Measurements from ENCODE around the gene TASOR.

Gene TASOR

GRCh38 chr3:56677286-56677685 lies 5.8 kb downstream of the TASOR start:
- DNase-seq = no peak
- Histone ChIP-seq H3K79me2 (ENCODE audit: low read length) (peaks cover 41% of the 10 kb centered on the region), H3K9me3 (replicated peaks; ENCODE audit: insufficient read depth, low read length) (no peaks in the 10 kb centered on the region), H3K9me2 (replicated peaks; ENCODE audit: insufficient read depth, low read length) (no peaks in the 10 kb centered on the region), H3K4me3 (ENCODE audit: low read length) (no peak overlapping the region), H3K36me3 (replicated peaks; ENCODE audit: insufficient read depth, low read length) (no peaks in the 10 kb centered on the region; the same call in 1 of the 2 replicates), H3F3A (ENCODE audit: insufficient read depth, low read length) (no peaks in the 10 kb centered on the region), H3K4me2 (ENCODE audit: low read depth, low read length) (no peak overlapping the region), H3K27me3 (replicated peaks; ENCODE audit: insufficient read depth, low read length) (no peaks in the 10 kb centered on the region), H4K20me1 (ENCODE audit: insufficient read depth, low read length) (no peaks in the 10 kb centered on the region), H3K9ac (ENCODE audit: low read length) (no peak overlapping the region), H3K4me1 (ENCODE audit: low read length) (peaks cover 14% of the 10 kb centered on the region), H2AFZ (ENCODE audit: low read length) (no peak overlapping the region), H3K27ac (ENCODE audit: low read length) (no peak overlapping the region)
- TF ChIP-seq EZH2 (optimal IDR thresholded peaks at IDR 0.05; ENCODE audit: low read depth, low read length) = no peak
- TF ChIP-seq EZH2phosphoT487 (IDR thresholded peaks at IDR 0.05; ENCODE audit: low read length) = no peak
- no peak for TF ChIP-seq CTCF (IDR thresholded peaks at IDR 0.05; ENCODE audit: low read length)

- no peak for DNase-seq
- no peaks in the 10 kb centered on the region; the same call in 1 of the 2 replicates for H3K36me3 ChIP-seq (replicated peaks; ENCODE audit: insufficient read depth, low read length)
- H3K79me2 ChIP-seq (ENCODE audit: low read length) = peaks cover 8% of the 10 kb centered on the region; the same call in 1 of the 2 replicates
- H3K4me3 ChIP-seq (ENCODE audit: low read length) = no peak overlapping the region
- H3K4me1 ChIP-seq (ENCODE audit: low read length) = no peaks in the 10 kb centered on the region
- TF ChIP-seq CTCF (IDR thresholded peaks at IDR 0.05; ENCODE audit: low read length) = no peak
- no peak for TF ChIP-seq EZH2 (optimal IDR thresholded peaks at IDR 0.05; ENCODE audit: low read depth, low read length)
- TF ChIP-seq EZH2phosphoT487 (IDR thresholded peaks at IDR 0.05; ENCODE audit: low read length) = no peak
- no peak overlapping the region for H3K9ac ChIP-seq (ENCODE audit: low read length)
- no peaks in the 10 kb centered on the region for H4K20me1 ChIP-seq (ENCODE audit: insufficient read depth, low read length)
- no peaks in the 10 kb centered on the region for H3K27me3 ChIP-seq (replicated peaks; ENCODE audit: insufficient read depth, low read length)
- no peaks in the 10 kb centered on the region for H3K9me2 ChIP-seq (replicated peaks; ENCODE audit: insufficient read depth, low read length)
- H3F3A ChIP-seq (ENCODE audit: insufficient read depth, low read length) = no peaks in the 10 kb centered on the region
- H3K27ac ChIP-seq (ENCODE audit: low read length) = no peak overlapping the region
- H3K9me3 ChIP-seq (replicated peaks; ENCODE audit: insufficient read depth, low read length) = no peaks in the 10 kb centered on the region
- H2AFZ ChIP-seq (ENCODE audit: low read length) = no peak overlapping the region
- no peak overlapping the region for H3K4me2 ChIP-seq (ENCODE audit: low read depth, low read length)
These were observed 9.1 kb downstream of the TASOR start for GRCh38 chr3:56673781-56674457.

- H3K4me2 ChIP-seq (ENCODE audit: low read depth, low read length) = no peak overlapping the region
- no peaks in the 10 kb centered on the region for H3K27me3 ChIP-seq (replicated peaks; ENCODE audit: insufficient read depth, low read length)
- no peaks in the 10 kb centered on the region for H3K9me2 ChIP-seq (replicated peaks; ENCODE audit: insufficient read depth, low read length)
- H3K4me3 ChIP-seq (ENCODE audit: low read length) = no peak overlapping the region
- no peaks in the 10 kb centered on the region for H3K9me3 ChIP-seq (replicated peaks; ENCODE audit: insufficient read depth, low read length)
- H4K20me1 ChIP-seq (ENCODE audit: insufficient read depth, low read length) = no peaks in the 10 kb centered on the region
- H3K79me2 ChIP-seq (ENCODE audit: low read length) = no peaks in the 10 kb centered on the region
- no peaks in the 10 kb centered on the region for H3F3A ChIP-seq (ENCODE audit: insufficient read depth, low read length)
- H3K4me1 ChIP-seq (ENCODE audit: low read length) = no peaks in the 10 kb centered on the region
- no peak overlapping the region for H3K27ac ChIP-seq (ENCODE audit: low read length)
- no peak for DNase-seq
- no peaks in the 10 kb centered on the region; the same call in 1 of the 2 replicates for H3K36me3 ChIP-seq (replicated peaks; ENCODE audit: insufficient read depth, low read length)
- no peak overlapping the region for H2AFZ ChIP-seq (ENCODE audit: low read length)
- no peak overlapping the region for H3K9ac ChIP-seq (ENCODE audit: low read length)
- TF ChIP-seq EZH2 (optimal IDR thresholded peaks at IDR 0.05; ENCODE audit: low read depth, low read length) (no peak), EZH2phosphoT487 (IDR thresholded peaks at IDR 0.05; ENCODE audit: low read length) (no peak), CTCF (IDR thresholded peaks at IDR 0.05; ENCODE audit: low read length) (no peak)
These were observed 15.0 kb downstream of the TASOR start for GRCh38 chr3:56667973-56668579.

Data from MM.1S (cell line).